Progenitor cell of endocrine pancreas (in vitro differentiated cells): ENCODE measurements around the gene PRUNE2. TPM values are rescaled to one million over a fixed set of nuclear protein-coding genes. Genes with fewer than 3 reads are reported as not detected.

Experiments
- DNase-seq: peaks from one replicate; pipeline ENCODE4 v3.0.0; 2021; ENCODE audit warnings: low spot score; ENCODE audit not compliant: unreplicated experiment
- H3K27ac Mint-ChIP-seq: 2 replicates; pipeline ENCODE4 v1.8.0; 2021; ENCODE audit warnings: mild to moderate bottlenecking, moderate library complexity, mixed read lengths
- H3K27me3 Mint-ChIP-seq: 2 replicates; pipeline ENCODE4 v1.8.0; 2021; ENCODE audit warnings: mixed read lengths
- H3K36me3 Mint-ChIP-seq: 2 replicates; pipeline ENCODE4 v1.8.0; 2022; ENCODE audit warnings: mixed read lengths; ENCODE audit not compliant: insufficient read depth
- H3K4me1 Mint-ChIP-seq: 2 replicates; pipeline ENCODE4 v1.8.0; 2021; ENCODE audit warnings: low read depth, mixed read lengths
- H3K4me3 Mint-ChIP-seq: 2 replicates; pipeline ENCODE4 v1.8.0; 2021; ENCODE audit warnings: low read depth, mild to moderate bottlenecking, moderate library complexity, mixed read lengths
- H3K9me3 Mint-ChIP-seq: 2 replicates; pipeline ENCODE4 v1.8.0; 2021; ENCODE audit warnings: low read depth, mixed read lengths
- total RNA-seq: library from RNA; stranded (reverse); gene quantifications from 2 replicates; pipeline ENCODE4 v1.2.1, GENCODE V29; 2021
- TF ChIP-seq, protein P1 (sequence below): fragments of 200-600 bp; sonication (generic); IDR thresholded peaks from one replicate; pipeline ENCODE4 v1.5.0; 2021; ENCODE audit warnings: antibody characterized with exemption, mild to moderate bottlenecking; ENCODE audit not compliant: unreplicated experiment

Gene PRUNE2
- total RNA-seq, 1 donor from 2014 or later: 5.6 TPM

DNA sequence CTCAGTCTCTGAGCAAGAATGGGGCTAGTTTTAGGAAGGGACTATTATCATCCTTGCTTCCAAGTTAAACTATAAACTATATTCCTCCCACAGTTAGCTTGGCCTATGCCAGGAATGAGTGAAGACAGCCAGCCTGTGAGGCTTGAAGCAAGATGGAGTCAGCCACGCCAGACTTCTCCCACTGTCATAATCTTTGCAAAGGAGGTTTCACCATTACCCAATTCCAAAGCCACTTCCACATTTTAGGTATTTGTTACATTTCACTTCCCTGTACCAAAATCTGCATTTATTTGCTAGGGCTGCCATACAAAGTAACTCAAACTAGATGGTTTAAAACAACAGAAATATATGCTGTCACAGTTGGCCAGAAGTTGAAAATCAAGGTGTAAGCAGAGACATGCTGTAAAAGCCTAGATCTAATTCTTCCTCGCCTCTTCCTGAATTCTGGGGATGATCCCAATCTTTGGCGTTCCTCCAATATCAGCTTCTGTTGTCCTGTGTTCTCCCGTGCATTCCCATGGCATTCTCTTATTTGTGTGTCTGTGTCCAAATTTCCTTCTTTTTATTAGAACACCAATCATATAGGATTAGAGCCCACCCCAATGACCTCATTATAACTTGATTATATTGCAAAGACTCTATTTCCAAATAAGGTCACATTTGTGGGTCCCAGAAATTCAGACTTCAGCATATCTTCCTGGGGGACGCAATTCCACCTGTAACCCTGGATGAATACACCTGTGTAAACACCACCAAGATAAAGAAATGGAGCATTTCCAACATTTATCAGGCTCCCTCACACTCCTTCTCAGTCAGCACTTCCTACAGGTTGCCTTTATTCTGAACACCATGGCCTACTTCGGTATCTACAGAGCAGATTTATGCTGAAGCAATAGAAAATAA is 320.2 kb downstream of the PRUNE2 start:
- Mint-ChIP-seq H3K27ac (peak overlapping the region; percentile 95), H3K4me3 (no peak overlapping the region), H3K4me1 (peaks cover 50% of the 10 kb centered on the region), H3K36me3 (peaks cover 15% of the 10 kb centered on the region), H3K27me3 (no peaks in the 10 kb centered on the region), H3K9me3 (peaks cover 13% of the 10 kb centered on the region)
- TF ChIP-seq, protein P1, sequence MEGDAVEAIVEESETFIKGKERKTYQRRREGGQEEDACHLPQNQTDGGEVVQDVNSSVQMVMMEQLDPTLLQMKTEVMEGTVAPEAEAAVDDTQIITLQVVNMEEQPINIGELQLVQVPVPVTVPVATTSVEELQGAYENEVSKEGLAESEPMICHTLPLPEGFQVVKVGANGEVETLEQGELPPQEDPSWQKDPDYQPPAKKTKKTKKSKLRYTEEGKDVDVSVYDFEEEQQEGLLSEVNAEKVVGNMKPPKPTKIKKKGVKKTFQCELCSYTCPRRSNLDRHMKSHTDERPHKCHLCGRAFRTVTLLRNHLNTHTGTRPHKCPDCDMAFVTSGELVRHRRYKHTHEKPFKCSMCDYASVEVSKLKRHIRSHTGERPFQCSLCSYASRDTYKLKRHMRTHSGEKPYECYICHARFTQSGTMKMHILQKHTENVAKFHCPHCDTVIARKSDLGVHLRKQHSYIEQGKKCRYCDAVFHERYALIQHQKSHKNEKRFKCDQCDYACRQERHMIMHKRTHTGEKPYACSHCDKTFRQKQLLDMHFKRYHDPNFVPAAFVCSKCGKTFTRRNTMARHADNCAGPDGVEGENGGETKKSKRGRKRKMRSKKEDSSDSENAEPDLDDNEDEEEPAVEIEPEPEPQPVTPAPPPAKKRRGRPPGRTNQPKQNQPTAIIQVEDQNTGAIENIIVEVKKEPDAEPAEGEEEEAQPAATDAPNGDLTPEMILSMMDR: no peak
- no peak for DNase-seq

DNA sequence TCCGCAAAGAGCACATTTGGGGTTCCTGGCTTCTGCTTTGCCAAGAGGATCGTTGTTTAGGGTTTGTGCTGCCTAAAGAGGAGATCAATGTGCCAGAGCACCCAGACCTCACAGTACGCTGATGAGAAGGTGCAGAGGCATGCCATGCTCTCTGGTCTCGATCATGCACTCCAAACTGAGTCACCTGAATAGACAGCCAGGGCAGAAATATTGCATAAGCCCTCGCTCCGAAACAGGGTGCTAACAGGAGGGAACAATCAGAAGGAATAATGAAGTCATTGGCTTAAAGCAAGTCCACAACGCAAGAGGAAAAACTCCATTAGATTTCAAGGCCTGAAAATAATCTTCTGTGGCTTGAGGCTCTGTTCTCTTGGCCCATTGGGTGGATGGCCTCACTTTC is 322.7 kb downstream of the PRUNE2 start:
- H3K9me3 Mint-ChIP-seq: peaks cover 13% of the 10 kb centered on the region
- H3K4me3 Mint-ChIP-seq: no peak overlapping the region
- DNase-seq: no peak
- peaks cover 15% of the 10 kb centered on the region for H3K36me3 Mint-ChIP-seq
- peaks cover 55% of the 10 kb centered on the region for H3K4me1 Mint-ChIP-seq
- H3K27me3 Mint-ChIP-seq: no peaks in the 10 kb centered on the region
- TF ChIP-seq, protein P1: no peak
- H3K27ac Mint-ChIP-seq: no peak overlapping the region

DNA sequence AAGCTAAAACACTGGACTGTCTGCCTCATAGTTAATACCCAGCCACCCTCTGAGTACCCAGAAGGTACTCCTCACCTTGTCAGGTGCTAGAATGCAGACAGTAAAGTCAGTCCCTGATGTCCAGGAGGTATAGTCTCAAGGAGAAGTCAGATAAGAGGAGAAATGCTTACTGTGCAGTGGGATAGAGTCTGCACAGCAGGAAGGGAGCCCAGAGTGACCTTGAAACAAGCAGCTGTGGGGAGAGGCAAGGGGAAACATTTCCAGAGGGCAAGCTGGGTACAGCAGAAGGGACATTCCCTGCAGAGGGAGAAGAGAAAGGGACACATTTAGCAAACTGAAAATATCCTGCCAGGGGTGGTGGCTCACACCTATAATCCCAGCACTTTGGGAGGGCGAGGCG is 324.2 kb downstream of the PRUNE2 start:
- Mint-ChIP-seq H3K4me3 (no peak overlapping the region), H3K9me3 (peaks cover 13% of the 10 kb centered on the region), H3K4me1 (peaks cover 43% of the 10 kb centered on the region), H3K27me3 (no peaks in the 10 kb centered on the region), H3K27ac (peak overlapping the region; percentile 3), H3K36me3 (peaks cover 15% of the 10 kb centered on the region)
- TF ChIP-seq, protein P1: no peak
- DNase-seq: no peak

DNA sequence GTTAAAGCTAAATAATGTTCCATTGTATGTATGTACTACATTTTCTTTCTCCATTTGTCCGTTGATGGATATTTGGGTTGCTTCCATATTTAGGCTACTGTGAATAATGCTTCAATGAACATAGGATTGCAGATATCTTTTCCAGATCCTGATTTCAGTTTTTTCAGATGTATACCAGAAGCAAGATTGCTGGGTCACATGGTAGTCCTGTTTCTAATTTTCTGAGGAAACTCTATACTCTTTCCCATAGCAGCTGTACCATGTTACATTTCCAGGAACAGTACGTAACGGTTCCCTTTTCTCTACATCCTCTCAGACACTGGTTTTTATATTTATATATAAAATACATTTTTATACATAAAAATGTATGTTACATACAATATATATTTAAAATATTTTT is 325.1 kb downstream of the PRUNE2 start:
- TF ChIP-seq, protein P1: no peak
- Mint-ChIP-seq H3K4me3 (no peak overlapping the region), H3K27ac (no peak overlapping the region)

DNA sequence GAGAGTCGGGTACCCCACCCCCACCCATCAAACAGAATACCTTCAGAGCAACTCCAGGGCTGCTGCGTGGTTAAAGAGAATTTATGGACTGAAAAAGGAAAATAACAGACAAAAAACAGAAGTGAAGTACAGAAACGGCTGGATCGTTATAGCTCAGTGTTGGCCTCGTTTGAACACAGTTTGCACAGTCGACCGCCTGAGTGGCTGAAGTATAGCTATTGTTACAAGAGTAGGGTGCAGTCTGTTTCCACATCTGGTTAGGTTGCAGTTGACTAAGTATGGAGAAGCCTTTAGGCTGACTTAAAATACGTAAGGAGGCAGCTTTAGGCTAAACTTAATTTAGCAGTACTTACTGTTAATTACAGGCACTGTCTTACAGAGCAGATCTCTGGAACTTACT is 325.7 kb downstream of the PRUNE2 start:
- no peaks in the 10 kb centered on the region for H3K27me3 Mint-ChIP-seq
- no peak overlapping the region for H3K4me3 Mint-ChIP-seq
- TF ChIP-seq, protein P1: no peak
- DNase-seq: no peak
- H3K4me1 Mint-ChIP-seq: peaks cover 30% of the 10 kb centered on the region
- H3K36me3 Mint-ChIP-seq: peaks cover 11% of the 10 kb centered on the region
- H3K27ac Mint-ChIP-seq: peak overlapping the region; percentile 6
- peaks cover 9% of the 10 kb centered on the region for H3K9me3 Mint-ChIP-seq

More for the DNA sequence above, 325.1 kb downstream of the PRUNE2 start:
- H3K27me3 Mint-ChIP-seq: no peaks in the 10 kb centered on the region
- H3K9me3 Mint-ChIP-seq: peaks cover 12% of the 10 kb centered on the region
- H3K4me1 Mint-ChIP-seq: peaks cover 34% of the 10 kb centered on the region
- DNase-seq: no peak
- H3K36me3 Mint-ChIP-seq: peaks cover 15% of the 10 kb centered on the region
